ENCODE measurements around the gene NXPE4.
"Not testable (repeated sequence)": the region's sequence is repeated elsewhere in the genome, so short reads cannot be mapped to it uniquely, and the experiment has no call there.

NXPE4 gene

DNA sequence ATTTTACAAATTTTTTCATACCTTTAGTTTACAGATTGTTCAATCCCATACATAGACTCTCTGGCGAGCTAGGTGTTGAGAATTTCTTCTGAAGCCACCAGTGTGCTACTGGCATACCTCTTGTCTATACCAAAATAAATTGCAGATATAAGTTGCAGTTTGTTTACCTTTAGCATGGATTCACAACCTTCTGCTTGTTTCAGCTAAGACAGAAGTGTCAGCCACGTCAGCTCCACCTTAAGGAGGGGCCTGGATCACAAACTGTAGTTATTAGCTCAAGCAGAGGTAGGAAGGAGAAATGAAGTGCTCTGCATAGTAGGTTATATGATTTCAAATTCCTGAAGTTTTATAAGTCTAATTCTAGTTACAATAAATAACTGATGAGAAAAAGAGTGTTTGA lies at the start of gene NXPE4:
Gene NXPE4, minus strand, starts transcription at position 216 of the 400 bp plus-strand sequence. CDS start 1,027 bp downstream, outside the sequence.
- H3K27me3 ChIP-seq (ENCODE audit: control insufficient read depth in 5 of 5, insufficient read depth in 4 of 5, low read length in 5 of 5), result no peaks in the 10 kb centered on the region
- H3K9me3 ChIP-seq (ENCODE audit: control insufficient read depth in 5 of 5, low read length in 5 of 5), result no peaks in the 10 kb centered on the region
- no peak within 1 kb of the TSS for H3K4me3 ChIP-seq (ENCODE audit: low read depth in 1 of 5, low read length in 5 of 5)
- no peaks in the 10 kb centered on the region for H3K4me1 ChIP-seq (ENCODE audit: control insufficient read depth in 5 of 5, insufficient read depth in 5 of 5, low read length in 5 of 5)
- no peak within 1 kb of the TSS for H3K9ac ChIP-seq (ENCODE audit: low read length in 5 of 5)
- no peak within 1 kb of the TSS for H3K27ac ChIP-seq (ENCODE audit: low read depth, low read length)
- no peaks in the 10 kb centered on the region for H3K36me3 ChIP-seq (ENCODE audit: control insufficient read depth in 5 of 5, insufficient read depth in 5 of 5, low read length in 5 of 5)

DNA sequence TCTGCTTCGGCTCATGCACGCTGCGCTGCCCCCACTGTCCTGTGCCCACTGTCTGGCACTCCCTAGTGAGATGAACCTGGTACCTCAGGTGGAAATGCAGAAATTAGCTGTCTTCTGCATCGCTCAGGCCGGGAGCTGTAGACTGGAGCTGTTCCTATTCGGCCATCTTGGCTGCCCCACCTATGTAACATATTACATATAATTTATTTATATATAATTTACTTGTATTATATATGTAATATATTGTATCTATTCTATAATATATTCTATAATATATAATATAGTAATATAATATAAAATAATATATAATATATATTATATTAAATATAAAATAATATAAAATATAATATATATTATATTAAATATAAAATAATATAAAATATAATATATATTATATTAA lies 43.9 kb upstream of the NXPE4 start:
- not testable (repeated sequence) for H3K9ac ChIP-seq (ENCODE audit: low read length in 5 of 5); H3K4me3 ChIP-seq (ENCODE audit: low read depth in 1 of 5, low read length in 5 of 5); H3K27ac ChIP-seq (ENCODE audit: low read depth, low read length); H3K4me1 ChIP-seq (ENCODE audit: control insufficient read depth in 5 of 5, insufficient read depth in 5 of 5, low read length in 5 of 5); H3K27me3 ChIP-seq (ENCODE audit: control insufficient read depth in 5 of 5, insufficient read depth in 4 of 5, low read length in 5 of 5); H3K36me3 ChIP-seq (ENCODE audit: control insufficient read depth in 5 of 5, insufficient read depth in 5 of 5, low read length in 5 of 5); H3K9me3 ChIP-seq (ENCODE audit: control insufficient read depth in 5 of 5, low read length in 5 of 5)

DNA sequence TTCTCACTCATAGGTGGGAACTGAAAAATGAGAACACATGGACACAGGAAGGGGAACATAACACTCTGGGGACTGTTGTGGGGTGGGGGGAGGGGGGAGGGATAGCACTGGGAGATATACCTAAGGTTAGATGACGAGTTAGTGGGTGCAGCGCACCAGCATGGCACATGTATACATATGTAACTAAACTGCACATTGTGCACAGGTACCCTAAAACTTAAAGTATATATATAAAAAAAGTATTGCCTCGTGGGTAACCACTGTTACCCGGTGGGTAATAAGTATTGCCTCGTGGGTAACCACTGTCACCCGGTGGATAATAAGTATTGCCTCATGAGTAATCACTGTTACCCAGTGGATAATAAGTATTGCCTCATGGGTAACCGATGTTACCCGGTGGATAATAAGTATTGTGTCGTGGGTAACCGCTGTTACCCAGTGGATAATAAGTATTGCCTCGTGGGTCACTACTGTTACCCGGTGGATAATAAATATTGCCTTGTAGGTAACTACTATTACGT lies 35.9 kb upstream of the NXPE4 start:
- H3K27ac ChIP-seq (ENCODE audit: low read depth, low read length); H3K36me3 ChIP-seq (ENCODE audit: control insufficient read depth in 5 of 5, insufficient read depth in 5 of 5, low read length in 5 of 5); H3K4me1 ChIP-seq (ENCODE audit: control insufficient read depth in 5 of 5, insufficient read depth in 5 of 5, low read length in 5 of 5); H3K4me3 ChIP-seq (ENCODE audit: low read depth in 1 of 5, low read length in 5 of 5); H3K9ac ChIP-seq (ENCODE audit: low read length in 5 of 5); H3K27me3 ChIP-seq (ENCODE audit: control insufficient read depth in 5 of 5, insufficient read depth in 4 of 5, low read length in 5 of 5); H3K9me3 ChIP-seq (ENCODE audit: control insufficient read depth in 5 of 5, low read length in 5 of 5): not testable (repeated sequence)

DNA sequence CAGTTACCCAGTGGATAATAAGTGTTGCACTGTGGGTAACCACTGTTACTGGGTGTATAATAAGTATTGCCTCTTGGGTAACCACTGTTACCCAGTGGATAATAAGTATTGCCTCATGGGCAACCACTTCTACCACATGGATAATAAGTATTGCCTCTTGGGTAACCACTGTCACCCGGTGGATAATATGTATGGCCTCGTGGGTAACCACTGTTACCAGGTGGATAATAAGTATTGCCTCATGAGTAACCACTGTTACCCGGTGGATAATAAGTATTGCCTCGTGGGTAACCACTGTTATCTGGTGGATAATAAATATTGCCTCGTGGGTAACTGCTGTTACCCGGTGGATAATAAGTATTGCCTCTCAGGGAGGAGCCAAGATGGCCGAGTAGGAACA lies 29.7 kb upstream of the NXPE4 start:
- H3K9me3 ChIP-seq (ENCODE audit: control insufficient read depth in 5 of 5, low read length in 5 of 5), result peaks cover 0 to 9% (median 0%) of the 10 kb centered on the region in 5 donors
- no peaks in the 10 kb centered on the region for H3K36me3 ChIP-seq (ENCODE audit: control insufficient read depth in 5 of 5, insufficient read depth in 5 of 5, low read length in 5 of 5)
- H3K9ac ChIP-seq (ENCODE audit: low read length in 5 of 5), result no peak overlapping the region
- H3K4me1 ChIP-seq (ENCODE audit: control insufficient read depth in 5 of 5, insufficient read depth in 5 of 5, low read length in 5 of 5), result no peaks in the 10 kb centered on the region
- no peak overlapping the region for H3K27ac ChIP-seq (ENCODE audit: low read depth, low read length)
- no peak overlapping the region for H3K4me3 ChIP-seq (ENCODE audit: low read depth in 1 of 5, low read length in 5 of 5)
- H3K27me3 ChIP-seq (ENCODE audit: control insufficient read depth in 5 of 5, insufficient read depth in 4 of 5, low read length in 5 of 5), result no peaks in the 10 kb centered on the region

DNA sequence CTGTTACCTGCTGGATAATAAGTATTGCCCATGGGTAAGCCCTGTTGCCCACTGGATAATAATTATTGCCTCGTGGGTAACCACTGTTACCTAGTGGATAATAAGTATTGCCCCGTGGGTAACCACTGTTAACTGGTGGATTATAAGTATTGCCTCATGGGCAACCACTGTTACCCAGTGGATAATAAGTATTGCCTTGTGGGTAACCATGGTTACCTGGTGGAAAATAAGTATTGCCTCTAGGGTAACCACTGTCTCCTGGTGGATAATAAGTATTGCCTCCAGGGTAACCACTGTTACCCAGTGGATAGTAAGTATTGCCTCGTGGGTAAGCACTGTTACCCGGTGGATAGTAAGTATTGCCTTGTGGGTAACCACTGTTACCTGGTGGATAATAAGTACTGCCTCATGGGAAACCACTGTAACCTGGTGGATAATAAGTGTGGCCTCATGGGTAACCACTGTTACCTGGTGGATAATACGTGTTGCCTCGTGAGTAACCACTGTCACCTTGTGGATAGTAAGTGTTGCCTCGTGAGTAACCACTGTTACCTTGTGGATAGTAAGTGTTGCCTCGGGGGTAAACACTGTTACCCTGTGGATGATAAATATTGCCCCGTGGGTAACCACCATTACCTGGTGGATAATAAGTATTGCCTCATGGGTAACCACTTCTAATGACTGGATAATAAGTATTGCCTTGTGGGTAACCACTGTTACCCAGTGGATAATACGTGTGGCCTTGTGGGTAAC lies 29.0 kb upstream of the NXPE4 start:
- Histone ChIP-seq H3K9ac (ENCODE audit: low read length in 5 of 5) (no peak overlapping the region), H3K27ac (ENCODE audit: low read depth, low read length) (no peak overlapping the region), H3K4me3 (ENCODE audit: low read depth in 1 of 5, low read length in 5 of 5) (no peak overlapping the region), H3K27me3 (ENCODE audit: control insufficient read depth in 5 of 5, insufficient read depth in 4 of 5, low read length in 5 of 5) (no peaks in the 10 kb centered on the region), H3K36me3 (ENCODE audit: control insufficient read depth in 5 of 5, insufficient read depth in 5 of 5, low read length in 5 of 5) (no peaks in the 10 kb centered on the region), H3K9me3 (ENCODE audit: control insufficient read depth in 5 of 5, low read length in 5 of 5) (peaks cover 0 to 9% (median 0%) of the 10 kb centered on the region in 5 donors), H3K4me1 (ENCODE audit: control insufficient read depth in 5 of 5, insufficient read depth in 5 of 5, low read length in 5 of 5) (no peaks in the 10 kb centered on the region)

DNA sequence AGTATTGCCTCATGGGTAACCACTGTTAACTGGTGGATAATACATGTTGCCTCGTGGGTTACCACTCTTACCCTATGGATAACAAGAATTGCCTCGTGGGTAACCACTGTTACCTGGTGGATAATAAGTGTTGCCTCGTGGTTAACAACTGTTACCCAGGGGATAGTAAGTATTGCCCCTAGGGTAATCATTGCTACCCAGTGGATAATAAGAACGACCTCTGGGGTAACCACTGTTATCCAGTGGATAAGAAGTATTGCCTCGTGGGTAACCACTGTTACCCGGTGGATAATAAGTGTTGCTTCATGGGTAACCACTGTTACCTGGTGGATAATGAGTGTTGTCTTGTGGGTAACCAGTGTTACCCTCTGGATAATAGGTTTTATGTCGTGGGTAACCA lies 28.1 kb upstream of the NXPE4 start:
- Histone ChIP-seq H3K4me3 (ENCODE audit: low read depth in 1 of 5, low read length in 5 of 5) (no peak overlapping the region), H3K9ac (ENCODE audit: low read length in 5 of 5) (no peak overlapping the region), H3K27ac (ENCODE audit: low read depth, low read length) (no peak overlapping the region), H3K9me3 (ENCODE audit: control insufficient read depth in 5 of 5, low read length in 5 of 5) (peaks cover 0 to 9% (median 0%) of the 10 kb centered on the region in 5 donors), H3K36me3 (ENCODE audit: control insufficient read depth in 5 of 5, insufficient read depth in 5 of 5, low read length in 5 of 5) (no peaks in the 10 kb centered on the region), H3K4me1 (ENCODE audit: control insufficient read depth in 5 of 5, insufficient read depth in 5 of 5, low read length in 5 of 5) (no peaks in the 10 kb centered on the region), H3K27me3 (ENCODE audit: control insufficient read depth in 5 of 5, insufficient read depth in 4 of 5, low read length in 5 of 5) (no peaks in the 10 kb centered on the region)

DNA sequence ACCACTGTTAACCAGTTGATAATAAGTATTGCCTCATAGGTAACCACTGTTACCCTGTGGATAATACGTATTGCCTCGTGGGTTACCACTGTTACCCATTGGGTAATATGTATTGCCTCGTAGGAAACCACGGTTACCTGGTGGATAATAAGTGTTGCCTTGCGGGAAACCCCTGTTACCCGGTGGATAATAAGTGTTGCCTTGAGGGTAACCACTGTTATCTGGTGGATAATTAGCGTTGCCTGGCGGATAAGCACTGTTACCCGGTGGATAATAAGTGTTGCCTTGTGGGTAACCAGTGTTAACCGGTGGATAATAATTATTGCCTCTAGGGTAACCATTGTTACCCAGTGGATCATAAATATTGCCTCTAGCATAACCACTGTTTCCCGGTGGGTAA lies 27.3 kb upstream of the NXPE4 start:
- H3K4me1 ChIP-seq (ENCODE audit: control insufficient read depth in 5 of 5, insufficient read depth in 5 of 5, low read length in 5 of 5), result no peaks in the 10 kb centered on the region
- no peak overlapping the region for H3K9ac ChIP-seq (ENCODE audit: low read length in 5 of 5)
- H3K9me3 ChIP-seq (ENCODE audit: control insufficient read depth in 5 of 5, low read length in 5 of 5), result peaks cover 0 to 9% (median 0%) of the 10 kb centered on the region in 5 donors
- H3K27ac ChIP-seq (ENCODE audit: low read depth, low read length), result no peak overlapping the region
- H3K27me3 ChIP-seq (ENCODE audit: control insufficient read depth in 5 of 5, insufficient read depth in 4 of 5, low read length in 5 of 5), result no peaks in the 10 kb centered on the region
- H3K36me3 ChIP-seq (ENCODE audit: control insufficient read depth in 5 of 5, insufficient read depth in 5 of 5, low read length in 5 of 5), result no peaks in the 10 kb centered on the region
- no peak overlapping the region for H3K4me3 ChIP-seq (ENCODE audit: low read depth in 1 of 5, low read length in 5 of 5)

DNA sequence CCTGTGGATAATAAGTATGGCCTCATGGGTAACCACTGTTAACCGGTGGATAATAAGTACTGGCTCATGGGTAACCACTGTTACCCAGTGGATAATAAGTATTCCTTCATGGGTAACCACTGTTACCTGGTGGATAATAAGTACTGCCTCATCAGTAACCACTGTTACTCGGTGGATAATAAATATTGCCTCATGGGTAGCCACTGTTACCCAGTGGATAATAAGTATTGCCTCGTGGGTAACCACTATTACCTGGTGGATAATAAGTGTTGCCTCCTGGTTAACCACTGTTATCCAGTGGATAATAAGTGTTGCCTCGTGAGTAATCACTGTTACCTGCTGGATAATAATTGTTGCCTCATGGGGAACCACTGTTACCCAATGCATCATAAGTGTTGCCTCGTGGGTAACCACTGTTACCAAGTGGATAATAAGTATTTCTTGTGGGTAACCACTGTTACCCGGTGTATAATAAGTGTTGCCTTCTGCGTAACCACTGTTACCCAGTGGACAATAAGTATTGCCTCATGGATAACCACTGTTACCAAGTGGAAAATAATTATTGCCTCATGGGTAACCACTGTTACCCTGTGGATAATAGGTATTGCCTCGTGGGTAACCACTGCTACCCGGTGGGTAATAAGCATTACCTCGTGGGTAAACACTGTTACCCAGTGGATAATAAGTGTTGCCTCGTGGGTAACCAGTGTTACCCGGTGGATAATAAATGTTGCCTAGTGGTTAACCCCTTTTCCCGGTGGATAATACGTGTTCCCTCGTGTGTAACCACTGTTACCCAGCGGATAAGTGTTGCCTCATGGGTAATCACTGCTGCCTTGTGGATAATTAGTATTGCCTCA lies 26.6 kb upstream of the NXPE4 start:
- peaks cover 0 to 9% (median 0%) of the 10 kb centered on the region in 5 donors for H3K9me3 ChIP-seq (ENCODE audit: control insufficient read depth in 5 of 5, low read length in 5 of 5)
- H3K4me3 ChIP-seq (ENCODE audit: low read depth in 1 of 5, low read length in 5 of 5), result no peak overlapping the region
- H3K36me3 ChIP-seq (ENCODE audit: control insufficient read depth in 5 of 5, insufficient read depth in 5 of 5, low read length in 5 of 5), result no peaks in the 10 kb centered on the region
- H3K27ac ChIP-seq (ENCODE audit: low read depth, low read length), result no peak overlapping the region
- H3K27me3 ChIP-seq (ENCODE audit: control insufficient read depth in 5 of 5, insufficient read depth in 4 of 5, low read length in 5 of 5), result no peaks in the 10 kb centered on the region
- H3K4me1 ChIP-seq (ENCODE audit: control insufficient read depth in 5 of 5, insufficient read depth in 5 of 5, low read length in 5 of 5), result no peaks in the 10 kb centered on the region
- no peak overlapping the region for H3K9ac ChIP-seq (ENCODE audit: low read length in 5 of 5)

DNA sequence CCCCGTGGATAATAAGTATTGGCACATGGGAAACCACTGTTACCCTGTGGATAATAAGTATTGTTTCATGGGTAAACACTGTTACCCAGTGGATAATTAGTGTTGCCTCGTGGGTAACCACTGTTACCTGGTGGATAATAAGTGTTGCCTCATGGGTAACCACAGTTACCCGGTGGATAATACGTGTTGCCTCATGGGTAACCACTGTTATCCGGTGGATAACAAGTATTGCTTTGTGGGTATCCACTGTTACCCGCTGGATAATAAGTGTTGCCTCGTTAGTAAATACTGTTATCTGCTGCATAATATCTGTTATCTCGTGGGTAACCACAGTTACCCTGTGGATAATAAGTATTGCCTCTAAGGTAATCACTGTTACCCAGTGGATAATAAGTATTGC lies 25.5 kb upstream of the NXPE4 start:
- Histone ChIP-seq H3K27ac (ENCODE audit: low read depth, low read length) (no peak overlapping the region), H3K4me3 (ENCODE audit: low read depth in 1 of 5, low read length in 5 of 5) (no peak overlapping the region), H3K4me1 (ENCODE audit: control insufficient read depth in 5 of 5, insufficient read depth in 5 of 5, low read length in 5 of 5) (no peaks in the 10 kb centered on the region), H3K9ac (ENCODE audit: low read length in 5 of 5) (no peak overlapping the region), H3K36me3 (ENCODE audit: control insufficient read depth in 5 of 5, insufficient read depth in 5 of 5, low read length in 5 of 5) (no peaks in the 10 kb centered on the region), H3K27me3 (ENCODE audit: control insufficient read depth in 5 of 5, insufficient read depth in 4 of 5, low read length in 5 of 5) (no peaks in the 10 kb centered on the region), H3K9me3 (ENCODE audit: control insufficient read depth in 5 of 5, low read length in 5 of 5) (peaks cover 0 to 9% (median 0%) of the 10 kb centered on the region in 5 donors)

DNA sequence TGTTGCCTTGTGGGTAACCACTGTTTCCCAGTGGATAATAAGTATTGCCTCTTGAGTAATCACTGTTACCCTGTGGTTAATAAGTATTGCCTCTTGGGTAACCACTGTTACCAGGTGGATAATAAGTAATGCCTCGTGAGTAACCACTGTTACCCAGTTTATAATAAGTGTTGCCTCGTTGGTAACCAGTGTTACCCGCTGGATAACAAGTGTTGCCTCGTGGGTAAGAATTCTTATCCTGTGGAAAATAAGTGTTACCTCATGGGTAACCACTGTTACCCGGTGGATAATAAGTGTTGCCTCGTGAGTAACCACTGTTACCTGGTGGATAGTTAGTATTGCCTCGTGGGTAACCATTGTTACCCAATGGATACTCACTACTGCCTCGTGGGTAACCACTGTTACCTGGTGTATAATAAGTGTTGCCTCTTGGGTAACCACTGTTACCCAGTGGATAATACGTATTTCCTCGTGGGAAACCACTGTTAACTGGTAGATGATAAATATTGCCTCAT lies 24.1 kb upstream of the NXPE4 start:
- Histone ChIP-seq H3K9me3 (ENCODE audit: control insufficient read depth in 5 of 5, low read length in 5 of 5) (peaks cover 0 to 9% (median 0%) of the 10 kb centered on the region in 5 donors), H3K4me3 (ENCODE audit: low read depth in 1 of 5, low read length in 5 of 5) (no peak overlapping the region), H3K27me3 (ENCODE audit: control insufficient read depth in 5 of 5, insufficient read depth in 4 of 5, low read length in 5 of 5) (no peaks in the 10 kb centered on the region), H3K9ac (ENCODE audit: low read length in 5 of 5) (no peak overlapping the region), H3K36me3 (ENCODE audit: control insufficient read depth in 5 of 5, insufficient read depth in 5 of 5, low read length in 5 of 5) (no peaks in the 10 kb centered on the region), H3K27ac (ENCODE audit: low read depth, low read length) (no peak overlapping the region), H3K4me1 (ENCODE audit: control insufficient read depth in 5 of 5, insufficient read depth in 5 of 5, low read length in 5 of 5) (no peaks in the 10 kb centered on the region)

All from subcutaneous abdominal adipose tissue (tissue), 5 donors.